Measurements from ENCODE around the gene ARHGEF17. TPM values are rescaled to one million over a fixed set of nuclear protein-coding genes. Genes with fewer than 3 reads are reported as not detected.
"Not testable (repeated sequence)": the region's sequence is repeated elsewhere in the genome, so short reads cannot be mapped to it uniquely, and the experiment has no call there.

Gene ARHGEF17
- total RNA-seq, 4 donors from 2014 or later = 3.2 to 33.8 (median 17.4) TPM

GRCh38 chr11:73271936-73272679 lies 36.0 kb upstream of the ARHGEF17 start, which contains the start of gene P2RY6:
TSS of gene P2RY6 (plus strand) at chr11:73272338. CDS start at chr11:73296519, 24,181 bp downstream.
- Histone ChIP-seq H3K27ac (peak within 1 kb of the TSS in 3 of 4 donors; percentile 46 to 83 (median 55)), H3K4me1 (peaks cover 0 to 27% (median 8%) of the 10 kb centered on the region in 4 donors), H3K27me3 (no peaks in the 10 kb centered on the region), H3K36me3 (no peaks in the 10 kb centered on the region), H3K4me3 (peak within 1 kb of the TSS in 2 of 4 donors; percentile 4 to 8), H3K9me3 (no peaks in the 10 kb centered on the region)
- DNase-seq = peak in 2 of 3 donors; percentile 51 to 72
- no peak for TF ChIP-seq CTCF (IDR thresholded peaks at IDR 0.05)
- TF ChIP-seq POLR2A (IDR thresholded peaks at IDR 0.05) = no peak

- no peaks in the 10 kb centered on the region for H3K27me3 ChIP-seq
- H3K9me3 ChIP-seq = no peaks in the 10 kb centered on the region
- peak overlapping the region in 1 of 4 donors; percentile 83 for H3K27ac ChIP-seq
- TF ChIP-seq CTCF (IDR thresholded peaks at IDR 0.05) = no peak
- no peak for TF ChIP-seq POLR2A (IDR thresholded peaks at IDR 0.05)
- peaks cover 0 to 27% (median 8%) of the 10 kb centered on the region in 4 donors for H3K4me1 ChIP-seq
- peak overlapping the region in 2 of 4 donors; percentile 4 to 8 for H3K4me3 ChIP-seq
- no peaks in the 10 kb centered on the region for H3K36me3 ChIP-seq
- peak in 1 of 3 donors; percentile 7 for DNase-seq
Observed at GRCh38 chr11:73272680-73273038, 35.4 kb upstream of the ARHGEF17 start.

GRCh38 chr11:73273222-73273895 lies 34.7 kb upstream of the ARHGEF17 start:
- Histone ChIP-seq H3K27me3 (no peaks in the 10 kb centered on the region), H3K9me3 (no peaks in the 10 kb centered on the region), H3K4me1 (peaks cover 0 to 27% (median 8%) of the 10 kb centered on the region in 4 donors), H3K4me3 (peak overlapping the region in 1 of 4 donors; percentile 8), H3K36me3 (no peaks in the 10 kb centered on the region), H3K27ac (no peak overlapping the region)
- TF ChIP-seq CTCF (IDR thresholded peaks at IDR 0.05) (no peak), POLR2A (IDR thresholded peaks at IDR 0.05) (no peak)
- peak in 2 of 3 donors; percentile 41 to 44 for DNase-seq

GRCh38 chr11:73274191-73274590 lies 33.9 kb upstream of the ARHGEF17 start:
- not testable (repeated sequence) for H3K27me3 ChIP-seq, H3K9me3 ChIP-seq, H3K36me3 ChIP-seq, DNase-seq, H3K4me3 ChIP-seq, H3K27ac ChIP-seq
- peaks cover 0 to 27% (median 8%) of the 10 kb centered on the region in 4 donors for H3K4me1 ChIP-seq

- Histone ChIP-seq H3K36me3 (no peaks in the 10 kb centered on the region), H3K27me3 (no peaks in the 10 kb centered on the region), H3K27ac (no peak overlapping the region), H3K4me3 (no peak overlapping the region), H3K9me3 (no peaks in the 10 kb centered on the region), H3K4me1 (peaks cover 0 to 23% (median 7%) of the 10 kb centered on the region in 4 donors)
- TF ChIP-seq POLR2A (IDR thresholded peaks at IDR 0.05) (no peak), CTCF (IDR thresholded peaks at IDR 0.05) (no peak)
- peak in 2 of 3 donors; percentile 42 to 46 for DNase-seq
Observed at GRCh38 chr11:73274722-73275380, 33.2 kb upstream of the ARHGEF17 start.

All from Peyer's patch (tissue), 4 donors.